CD8-positive, alpha-beta memory T cell (primary cell): ENCODE results near the gene PSRC1. TPM values are rescaled to one million over a fixed set of nuclear protein-coding genes. Genes with fewer than 3 reads are reported as not detected.

Source experiments
- CTCF ChIA-PET: fragments of 350-600 bp; sonication (Branson Sonifier 250); formaldehyde crosslinking; loops from one replicate; lab custom pipeline; 2021; ENCODE audit warnings: antibody characterized with exemption; lab: Charles Lee
- POLR2A ChIA-PET: fragments of 350-600 bp; sonication (Branson Sonifier 250); formaldehyde crosslinking; loops from one replicate; lab custom pipeline; 2021; ENCODE audit warnings: antibody characterized with exemption; lab: Charles Lee
- DNase-seq, 5 donors: peaks; one replicate each; pipeline versions ENCODE4 v3.0.0 to v3.0.0-alpha.2; 2020 to 2022; ENCODE audit warnings: mixed read lengths in 1 of 5
- H3K27ac ChIP-seq: one replicate; pipeline ENCODE4 v1.7.0; 2013; ENCODE audit warnings: low read depth, mild to moderate bottlenecking, low read length, moderate library complexity
- H3K27me3 ChIP-seq: 2 replicates; pipeline ENCODE4 v1.7.0; 2013; ENCODE audit warnings: low read length, mild to moderate bottlenecking; ENCODE audit not compliant: insufficient read depth, poor library complexity, severe bottlenecking
- H3K36me3 ChIP-seq: 2 replicates; pipeline ENCODE4 v1.7.0; 2013; ENCODE audit warnings: mild to moderate bottlenecking, low read length, moderate library complexity; ENCODE audit not compliant: insufficient read depth
- H3K4me1 ChIP-seq: 2 replicates; pipeline ENCODE4 v1.7.0; 2013; ENCODE audit warnings: mild to moderate bottlenecking, low read length, moderate library complexity; ENCODE audit not compliant: insufficient read depth
- H3K4me3 ChIP-seq: 2 replicates; pipeline ENCODE4 v1.7.0; 2013; ENCODE audit warnings: mild to moderate bottlenecking, low read length
- H3K9me3 ChIP-seq: 2 replicates; pipeline ENCODE4 v1.7.0; 2013; ENCODE audit warnings: mild to moderate bottlenecking, low read length
- H3K27ac Mint-ChIP-seq, 8 donors: one replicate each; pipeline ENCODE4 v1.8.0; 2020 to 2021; ENCODE audit warnings: mixed read lengths in 8 of 8, mild to moderate bottlenecking in 6 of 8, inconsistent platforms in 3 of 8, moderate library complexity in 3 of 8
- H3K27me3 Mint-ChIP-seq, 2 donors: one replicate each; pipeline ENCODE4 v1.8.0; 2020 to 2021; ENCODE audit warnings: mixed read lengths in 2 of 2, mild to moderate bottlenecking in 1 of 2, moderate library complexity in 1 of 2
- H3K36me3 Mint-ChIP-seq, 3 donors: one replicate each; pipeline ENCODE4 v1.8.0; 2020 to 2021; ENCODE audit warnings: mixed read lengths in 3 of 3, inconsistent platforms in 1 of 3, mild to moderate bottlenecking in 1 of 3
- H3K4me1 Mint-ChIP-seq, 3 donors: one replicate each; pipeline ENCODE4 v1.8.0; 2020 to 2021; ENCODE audit warnings: mixed read lengths in 3 of 3, inconsistent platforms in 1 of 3, mild to moderate bottlenecking in 1 of 3
- H3K4me3 Mint-ChIP-seq, 7 donors: one replicate each; pipeline ENCODE4 v1.8.0; 2020 to 2021; ENCODE audit warnings: mixed read lengths in 7 of 7, mild to moderate bottlenecking in 6 of 7, moderate library complexity in 4 of 7, inconsistent platforms in 2 of 7
- H3K9me3 Mint-ChIP-seq, 5 donors: one replicate each; pipeline ENCODE4 v1.8.0; 2020 to 2022; ENCODE audit warnings: mixed read lengths in 5 of 5, mild to moderate bottlenecking in 3 of 5, moderate library complexity in 2 of 5, inconsistent platforms in 1 of 5
- polyA plus RNA-seq: library from polyadenylated mRNA; unstranded; fragments of 300-500 nt; fragmentation: Illumina TruSeq; gene quantifications from one replicate; pipeline ENCODE4 v1.2.3, GENCODE V29; 2021
- total RNA-seq, 2 experiments: library from RNA; stranded (reverse); gene quantifications; one replicate each; pipeline ENCODE4 v1.2.3, GENCODE V29; 2021

PSRC1 gene
- total and polyA plus RNA-seq, 3 experiments from 2014 or later: 0.59 to 5.8 (median 5.4) TPM

DNA sequence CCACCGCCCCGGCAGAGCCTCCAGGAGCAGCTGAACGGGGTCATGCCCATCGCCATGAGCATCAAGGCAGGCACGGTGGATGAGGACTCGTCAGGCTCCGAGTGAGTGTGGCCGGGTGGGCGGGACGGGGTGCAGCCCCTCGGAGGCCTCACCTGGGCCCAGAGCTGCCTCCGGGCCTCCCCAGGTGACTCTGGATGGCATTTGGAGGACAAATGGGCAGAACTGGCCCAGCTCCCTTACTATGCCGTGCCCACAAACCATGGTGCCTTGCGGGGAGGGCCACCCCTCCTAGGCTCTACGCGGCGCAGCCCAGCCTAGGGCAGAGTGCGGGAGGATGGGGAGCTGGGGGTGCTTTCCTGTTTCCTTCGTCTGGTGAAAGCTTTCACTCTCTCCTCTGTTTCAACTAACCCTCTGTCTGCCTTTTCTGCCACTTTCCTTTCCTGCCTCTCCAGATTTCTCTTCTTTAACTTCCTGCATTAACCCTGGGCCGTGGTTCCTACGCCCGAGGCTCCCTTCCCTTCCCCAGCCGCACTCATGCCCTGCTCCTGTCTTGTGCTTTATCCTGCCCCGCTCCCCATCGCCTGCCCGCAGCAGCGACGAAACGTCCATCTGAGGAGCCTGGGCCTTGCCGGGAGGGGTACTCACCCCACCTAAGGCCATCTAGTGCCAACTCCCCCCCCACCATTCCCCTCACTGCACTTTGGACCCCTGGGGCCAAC is 9.2 kb downstream of the PSRC1 start:
- no peak overlapping the region for H3K4me3 Mint-ChIP-seq
- Histone ChIP-seq H3K27ac (no peak overlapping the region), H3K36me3 (no peaks in the 10 kb centered on the region), H3K4me3 (no peak overlapping the region), H3K4me1 (peaks cover 4% of the 10 kb centered on the region), H3K27me3 (no peaks in the 10 kb centered on the region), H3K9me3 (no peaks in the 10 kb centered on the region)
- peaks cover 0 to 2% of the 10 kb centered on the region in 2 donors for H3K27me3 Mint-ChIP-seq
- H3K4me1 Mint-ChIP-seq: peaks cover 4 to 5% (median 4%) of the 10 kb centered on the region in 3 donors
- no peaks in the 10 kb centered on the region for H3K9me3 Mint-ChIP-seq
- peaks cover 0 to 2% (median 0%) of the 10 kb centered on the region in 3 donors for H3K36me3 Mint-ChIP-seq
- peak overlapping the region in 1 of 8 donors; percentile 37 for H3K27ac Mint-ChIP-seq
- POLR2A ChIA-PET: no interaction called here
- no peak for DNase-seq
- CTCF ChIA-PET: no interaction called here

DNA sequence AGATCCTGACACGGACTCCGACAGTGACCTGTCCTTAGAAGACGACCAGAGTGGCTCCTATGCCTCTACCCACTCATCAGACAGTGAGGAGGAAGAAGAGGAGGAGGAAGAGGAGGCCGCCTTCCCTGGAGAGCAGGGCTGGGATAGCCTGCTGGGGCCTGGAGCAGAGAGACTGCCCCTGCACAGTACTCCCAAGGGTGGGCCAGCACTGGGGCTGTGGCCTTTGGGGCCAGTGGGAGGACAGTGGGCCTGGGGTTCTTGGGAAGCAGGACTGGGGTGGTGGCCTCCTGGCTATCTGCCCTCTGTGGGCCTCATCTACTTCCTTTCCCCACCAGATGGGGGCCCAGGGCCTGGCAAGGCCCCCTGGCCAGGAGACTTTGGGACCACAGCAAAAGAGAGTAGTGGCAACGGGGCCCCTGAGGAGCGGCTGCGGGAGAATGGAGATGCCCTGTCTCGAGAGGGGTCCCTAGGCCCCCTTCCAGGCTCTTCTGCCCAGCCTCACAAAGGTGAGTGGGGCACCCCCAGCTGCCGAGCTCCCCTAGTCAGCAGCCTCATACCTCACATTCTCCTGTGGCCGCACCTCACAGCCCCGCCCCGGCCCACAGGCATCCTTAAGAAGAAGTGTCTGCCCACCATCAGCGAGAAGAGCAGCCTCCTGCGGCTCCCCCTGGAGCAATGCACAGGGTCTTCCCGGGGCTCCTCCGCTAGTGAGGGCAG is 10.0 kb downstream of the PSRC1 start:
- POLR2A ChIA-PET: no interaction called here
- no peaks in the 10 kb centered on the region for H3K27me3 ChIP-seq
- peaks cover 4 to 5% (median 4%) of the 10 kb centered on the region in 3 donors for H3K4me1 Mint-ChIP-seq
- H3K4me3 Mint-ChIP-seq: no peak overlapping the region
- DNase-seq: no peak
- H3K9me3 ChIP-seq: no peaks in the 10 kb centered on the region
- no peaks in the 10 kb centered on the region for H3K9me3 Mint-ChIP-seq
- H3K4me1 ChIP-seq: peaks cover 4% of the 10 kb centered on the region
- no peak overlapping the region for H3K27ac ChIP-seq
- H3K36me3 ChIP-seq: no peaks in the 10 kb centered on the region
- H3K27ac Mint-ChIP-seq: no peak overlapping the region
- H3K27me3 Mint-ChIP-seq: peaks cover 0 to 2% of the 10 kb centered on the region in 2 donors
- CTCF ChIA-PET: no interaction called here
- H3K36me3 Mint-ChIP-seq: peaks cover 0 to 2% (median 2%) of the 10 kb centered on the region in 3 donors
- H3K4me3 ChIP-seq: no peak overlapping the region

DNA sequence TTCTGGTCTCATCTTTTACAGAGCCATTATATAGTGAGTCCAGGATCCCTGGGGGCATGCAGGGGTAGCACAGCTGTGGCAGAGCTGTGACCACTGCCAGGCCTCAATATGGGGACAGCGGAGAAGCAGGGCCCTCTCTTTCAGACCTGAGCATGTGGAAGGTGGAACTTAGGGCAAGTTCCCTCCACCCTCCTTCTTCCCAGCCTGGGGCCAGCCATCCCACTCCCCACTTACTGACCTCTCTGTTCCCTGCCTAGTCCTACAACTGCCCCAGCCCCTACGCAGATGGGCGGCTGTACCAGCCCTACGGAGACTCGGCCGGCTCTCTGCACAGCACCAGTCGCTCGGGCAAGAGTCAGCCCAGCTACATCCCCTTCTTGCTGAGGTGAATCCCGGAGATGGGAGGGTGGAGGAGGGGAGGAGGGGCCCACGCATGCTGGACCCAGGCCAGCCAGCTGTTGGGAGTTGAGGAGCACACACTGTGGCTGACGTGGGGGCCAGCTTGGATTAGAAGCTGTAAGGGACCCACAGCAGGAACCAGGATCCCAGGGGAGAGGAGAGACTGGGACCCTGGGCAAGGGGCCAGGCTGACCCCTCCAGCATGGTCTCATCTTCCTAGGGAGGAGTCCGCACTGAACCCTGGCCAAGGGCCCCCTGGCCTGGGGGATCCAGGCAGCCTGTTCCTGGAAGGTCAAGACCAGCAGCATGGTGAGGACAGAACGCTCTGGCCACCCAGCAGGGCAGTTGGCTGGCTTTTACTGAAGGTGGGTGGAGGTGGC is 10.7 kb downstream of the PSRC1 start:
- ChIA-PET POLR2A (no interaction called here), CTCF (no interaction called here)
- Histone ChIP-seq H3K36me3 (no peaks in the 10 kb centered on the region), H3K27ac (no peak overlapping the region), H3K27me3 (no peaks in the 10 kb centered on the region), H3K9me3 (no peaks in the 10 kb centered on the region), H3K4me3 (no peak overlapping the region), H3K4me1 (peaks cover 2% of the 10 kb centered on the region)
- H3K27me3 Mint-ChIP-seq: peaks cover 0 to 2% of the 10 kb centered on the region in 2 donors
- no peak overlapping the region for H3K4me3 Mint-ChIP-seq
- DNase-seq: no peak
- H3K36me3 Mint-ChIP-seq: peaks cover 0 to 2% (median 2%) of the 10 kb centered on the region in 3 donors
- H3K4me1 Mint-ChIP-seq: peaks cover 2% of the 10 kb centered on the region in 3 donors
- peak overlapping the region in 1 of 8 donors; percentile 19 for H3K27ac Mint-ChIP-seq
- H3K9me3 Mint-ChIP-seq: no peaks in the 10 kb centered on the region

DNA sequence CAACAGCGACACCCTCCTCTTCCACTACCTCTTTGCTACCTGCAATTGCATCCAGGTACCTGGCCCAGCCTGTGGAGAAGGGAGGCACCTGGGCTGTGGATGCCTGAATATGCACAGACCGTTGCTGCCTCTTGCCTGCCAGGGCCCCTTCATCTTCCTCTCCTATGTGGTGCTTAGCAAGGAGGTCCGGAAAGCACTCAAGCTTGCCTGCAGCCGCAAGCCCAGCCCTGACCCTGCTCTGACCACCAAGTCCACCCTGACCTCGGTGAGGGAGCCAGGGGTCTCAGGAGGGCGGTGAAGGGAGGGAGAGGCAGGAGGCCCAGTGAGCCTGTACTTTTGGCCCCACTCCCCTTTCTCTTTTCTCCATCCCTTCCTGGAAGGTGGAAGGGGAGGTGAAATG is 11.5 kb downstream of the PSRC1 start:
- H3K27ac ChIP-seq: no peak overlapping the region
- no peaks in the 10 kb centered on the region for H3K4me1 Mint-ChIP-seq
- H3K4me1 ChIP-seq: no peaks in the 10 kb centered on the region
- H3K27ac Mint-ChIP-seq: peak overlapping the region in 1 of 8 donors; percentile 50
- no peak overlapping the region for H3K4me3 Mint-ChIP-seq
- H3K27me3 Mint-ChIP-seq: peaks cover 0 to 4% of the 10 kb centered on the region in 2 donors
- H3K27me3 ChIP-seq: no peaks in the 10 kb centered on the region
- CTCF ChIA-PET: no interaction called here
- DNase-seq: no peak
- no peaks in the 10 kb centered on the region for H3K9me3 Mint-ChIP-seq
- no peaks in the 10 kb centered on the region for H3K36me3 ChIP-seq
- POLR2A ChIA-PET: no interaction called here
- no peak overlapping the region for H3K4me3 ChIP-seq
- peaks cover 0 to 2% (median 2%) of the 10 kb centered on the region in 3 donors for H3K36me3 Mint-ChIP-seq
- H3K9me3 ChIP-seq: no peaks in the 10 kb centered on the region

DNA sequence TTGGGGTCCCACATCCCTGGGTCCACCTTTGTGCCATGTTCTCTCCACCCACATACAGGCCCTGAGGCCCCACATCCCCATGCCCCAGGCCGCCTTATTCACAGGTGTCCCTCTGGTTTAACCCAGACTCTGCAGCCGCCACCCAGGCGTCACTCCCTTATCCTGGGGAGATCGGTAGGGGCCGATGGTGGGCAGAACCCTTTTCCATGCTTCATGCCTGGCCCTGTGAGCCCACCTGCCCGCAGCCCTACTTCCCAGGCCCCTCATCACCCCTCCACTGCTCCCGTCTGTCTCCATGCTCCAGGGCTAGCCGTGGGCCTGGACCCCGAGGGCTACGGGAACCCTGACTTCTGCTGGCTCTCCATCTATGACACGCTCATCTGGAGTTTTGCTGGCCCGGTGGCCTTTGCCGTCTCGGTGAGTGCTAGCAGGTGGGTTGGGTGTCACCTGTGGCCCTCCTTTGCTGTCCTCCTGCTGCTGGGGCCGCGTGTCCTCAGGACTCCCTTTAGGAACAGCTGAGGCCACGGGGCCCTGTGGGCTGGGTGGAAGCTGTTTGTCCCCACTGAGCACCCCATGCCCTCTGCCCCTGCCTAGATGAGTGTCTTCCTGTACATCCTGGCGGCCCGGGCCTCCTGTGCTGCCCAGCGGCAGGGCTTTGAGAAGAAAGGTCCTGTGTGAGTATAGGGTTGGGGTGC is 12.2 kb downstream of the PSRC1 start:
- Histone ChIP-seq H3K9me3 (no peaks in the 10 kb centered on the region), H3K27me3 (no peaks in the 10 kb centered on the region), H3K4me1 (no peaks in the 10 kb centered on the region), H3K36me3 (no peaks in the 10 kb centered on the region), H3K27ac (no peak overlapping the region), H3K4me3 (no peak overlapping the region)
- peak overlapping the region in 1 of 8 donors; percentile 76 for H3K27ac Mint-ChIP-seq
- no peaks in the 10 kb centered on the region for H3K4me1 Mint-ChIP-seq
- POLR2A ChIA-PET: no interaction called here
- no peaks in the 10 kb centered on the region for H3K9me3 Mint-ChIP-seq
- no peak for DNase-seq
- H3K36me3 Mint-ChIP-seq: peaks cover 0 to 2% (median 2%) of the 10 kb centered on the region in 3 donors
- H3K27me3 Mint-ChIP-seq: peaks cover 0 to 4% of the 10 kb centered on the region in 2 donors
- no peak overlapping the region for H3K4me3 Mint-ChIP-seq
- CTCF ChIA-PET: no interaction called here

DNA sequence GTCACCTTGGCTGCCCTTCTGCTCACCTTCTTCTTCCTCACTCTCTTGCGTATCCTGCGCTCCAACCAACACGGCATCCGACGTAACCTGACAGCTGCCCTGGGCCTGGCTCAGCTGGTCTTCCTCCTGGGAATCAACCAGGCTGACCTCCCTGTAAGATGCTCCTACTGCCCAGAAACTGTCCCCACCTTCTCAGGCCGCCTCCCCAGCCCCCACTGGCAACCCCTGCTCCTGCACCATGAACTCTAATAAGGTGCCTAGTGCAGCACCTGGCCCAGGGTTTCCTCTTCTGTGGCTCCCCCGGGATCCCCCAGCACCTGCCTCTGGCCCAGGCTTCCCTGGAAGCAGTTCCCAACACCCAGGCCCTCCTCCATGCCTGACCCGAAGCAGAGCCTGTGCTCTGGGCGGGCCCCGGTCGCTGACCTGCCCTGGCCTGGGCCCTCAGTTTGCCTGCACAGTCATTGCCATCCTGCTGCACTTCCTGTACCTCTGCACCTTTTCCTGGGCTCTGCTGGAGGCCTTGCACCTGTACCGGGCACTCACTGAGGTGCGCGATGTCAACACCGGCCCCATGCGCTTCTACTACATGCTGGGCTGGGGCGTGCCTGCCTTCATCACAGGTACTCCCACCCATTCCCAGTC is 12.8 kb downstream of the PSRC1 start:
- H3K27ac Mint-ChIP-seq: peak overlapping the region in 1 of 8 donors; percentile 82
- no peak overlapping the region for H3K4me3 ChIP-seq
- no peak overlapping the region for H3K27ac ChIP-seq
- ChIA-PET CTCF (interaction anchor here (1.6 kb wide), 1 partner anchor 262 kb away, joined by 5 read pairs; no protein-coding TSS in a partner anchor), POLR2A (no interaction called here)
- peaks cover 0 to 2% (median 2%) of the 10 kb centered on the region in 3 donors for H3K36me3 Mint-ChIP-seq
- H3K36me3 ChIP-seq: no peaks in the 10 kb centered on the region
- H3K27me3 Mint-ChIP-seq: peaks cover 0 to 4% of the 10 kb centered on the region in 2 donors
- no peaks in the 10 kb centered on the region for H3K27me3 ChIP-seq
- H3K4me3 Mint-ChIP-seq: no peak overlapping the region
- no peak for DNase-seq
- H3K9me3 Mint-ChIP-seq: no peaks in the 10 kb centered on the region
- no peaks in the 10 kb centered on the region for H3K4me1 ChIP-seq
- H3K4me1 Mint-ChIP-seq: no peaks in the 10 kb centered on the region
- H3K9me3 ChIP-seq: no peaks in the 10 kb centered on the region

DNA sequence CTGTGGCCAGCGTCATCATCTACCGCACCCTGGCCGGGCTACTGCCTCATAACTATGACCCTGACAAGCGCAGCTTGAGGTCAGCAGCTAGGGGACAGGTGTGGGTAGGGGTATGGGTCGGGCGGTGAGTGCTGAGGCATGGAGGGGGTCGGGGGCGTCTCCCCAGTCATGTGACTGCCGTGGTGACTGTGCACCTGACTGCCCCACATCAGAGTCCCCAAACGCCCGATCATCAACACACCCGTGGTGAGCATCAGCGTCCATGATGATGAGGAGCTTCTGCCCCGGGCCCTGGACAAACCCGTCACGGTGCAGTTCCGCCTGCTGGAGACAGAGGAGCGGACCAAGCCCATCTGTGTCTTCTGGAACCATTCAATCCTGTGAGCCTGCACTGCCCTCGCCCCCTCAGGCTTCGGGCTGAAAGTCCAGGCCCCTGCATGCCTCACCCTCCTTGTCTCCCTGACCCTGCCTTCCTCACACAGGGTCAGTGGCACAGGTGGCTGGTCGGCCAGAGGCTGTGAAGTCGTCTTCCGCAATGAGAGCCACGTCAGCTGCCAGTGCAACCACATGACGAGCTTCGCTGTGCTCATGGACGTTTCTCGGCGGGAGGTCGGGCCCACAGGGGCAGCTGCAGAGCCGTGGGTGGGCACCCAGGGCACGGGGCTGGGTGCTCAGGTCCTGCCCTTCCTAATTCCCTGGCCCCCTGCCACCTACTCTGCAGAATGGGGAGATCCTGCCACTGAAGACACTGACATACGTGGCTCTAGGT is 13.5 kb downstream of the PSRC1 start:
- no peaks in the 10 kb centered on the region for H3K36me3 ChIP-seq
- POLR2A ChIA-PET: no interaction called here
- no peak for DNase-seq
- no peaks in the 10 kb centered on the region for H3K9me3 ChIP-seq
- H3K36me3 Mint-ChIP-seq: peaks cover 0 to 2% (median 2%) of the 10 kb centered on the region in 3 donors
- H3K4me3 Mint-ChIP-seq: no peak overlapping the region
- no peak overlapping the region for H3K27ac ChIP-seq
- H3K9me3 Mint-ChIP-seq: no peaks in the 10 kb centered on the region
- H3K27me3 Mint-ChIP-seq: peaks cover 0 to 4% of the 10 kb centered on the region in 2 donors
- H3K4me3 ChIP-seq: no peak overlapping the region
- H3K27ac Mint-ChIP-seq: no peak overlapping the region
- no peaks in the 10 kb centered on the region for H3K27me3 ChIP-seq
- H3K4me1 Mint-ChIP-seq: no peaks in the 10 kb centered on the region
- CTCF ChIA-PET: interaction anchor here (1.6 kb wide), 1 partner anchor 263 kb away, joined by 5 read pairs; no protein-coding TSS in a partner anchor
- no peaks in the 10 kb centered on the region for H3K4me1 ChIP-seq
